Caki2 (cell line): Measurements from ENCODE around the gene PPARG. TPM values are rescaled to one million over a fixed set of nuclear protein-coding genes. Genes with fewer than 3 reads are reported as not detected.
"Not testable (repeated sequence)": the region's sequence is repeated elsewhere in the genome, so short reads cannot be mapped to it uniquely, and the experiment has no call there.

ENCODE experiments used
- DNase-seq: peaks from one replicate; pipeline ENCODE4 v3.0.0-alpha.2; 2015; ENCODE audit warnings: low read depth
- in situ Hi-C: cut with HindIII; loops from 2 replicates; pipeline ENCODE4 v1.10.0; 2016; ENCODE audit warnings: low sequenced_read_pairs, low pct_unique_long_range_greater_than_20kb, mixed read lengths
- total RNA-seq: library from RNA; depleted of rRNA; stranded (reverse); fragments of >200 nt; shearing (Covaris generic); gene quantifications from 2 replicates; pipeline ENCODE4 v1.2.3, GENCODE V29; 2014; ENCODE audit warnings: low replicate concordance; rRNA removed

The PPARG gene
- total RNA-seq = 58.3 and 63.8 TPM in 2 replicates

DNA sequence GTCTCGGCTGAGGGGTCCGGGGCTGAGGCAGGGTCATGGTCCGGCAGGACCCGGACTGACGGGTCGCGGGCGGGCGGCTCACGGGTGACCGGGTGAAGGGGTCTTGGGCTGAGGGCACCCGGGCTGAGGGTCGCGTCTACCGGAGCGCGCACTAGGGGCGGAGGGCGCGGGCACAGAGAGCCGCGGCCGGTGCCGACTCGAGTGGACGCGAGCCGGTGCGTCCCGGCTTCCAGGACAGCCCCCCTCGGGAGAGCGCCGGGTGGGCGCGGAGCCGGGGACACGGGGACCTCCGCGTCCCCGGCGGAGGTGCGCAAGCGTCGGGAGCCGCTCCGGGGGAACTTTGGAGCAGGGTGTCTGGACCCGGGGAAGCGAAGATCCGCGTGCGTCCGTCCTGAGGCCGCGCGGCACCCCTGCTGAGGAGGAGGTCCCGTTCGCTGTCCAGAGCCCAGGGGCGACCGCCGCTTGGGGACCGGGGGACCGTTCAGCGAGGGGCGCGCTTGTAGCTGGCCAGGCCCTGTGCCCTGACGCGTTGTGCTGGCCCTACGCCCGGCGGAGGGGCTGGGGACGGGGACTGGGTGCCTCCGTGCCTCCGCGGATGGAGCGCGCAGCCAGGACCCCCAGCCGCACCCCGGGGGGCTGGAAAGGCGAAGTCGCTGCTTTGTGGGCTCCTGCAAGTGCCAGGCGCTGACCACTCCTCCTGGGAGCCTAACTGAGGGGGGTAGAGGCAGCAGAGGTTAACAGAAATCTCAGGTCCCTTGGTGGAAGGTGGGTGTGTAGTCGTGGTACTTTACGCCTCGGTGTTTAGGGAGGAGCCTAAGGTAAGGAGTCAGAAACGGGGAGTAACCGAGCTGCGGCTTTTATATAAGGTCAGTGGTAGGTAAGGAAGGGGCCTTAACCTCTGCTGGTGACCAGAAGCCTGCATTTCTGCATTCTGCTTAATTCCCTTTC, at the start of gene PPARG:
Gene PPARG (plus strand): TSS at position 889 of the 948 bp plus-strand sequence. CDS start 90,642 bp downstream, outside the sequence.
- DNase-seq = peak; percentile 84
- in situ Hi-C loops = no loop called here

DNA sequence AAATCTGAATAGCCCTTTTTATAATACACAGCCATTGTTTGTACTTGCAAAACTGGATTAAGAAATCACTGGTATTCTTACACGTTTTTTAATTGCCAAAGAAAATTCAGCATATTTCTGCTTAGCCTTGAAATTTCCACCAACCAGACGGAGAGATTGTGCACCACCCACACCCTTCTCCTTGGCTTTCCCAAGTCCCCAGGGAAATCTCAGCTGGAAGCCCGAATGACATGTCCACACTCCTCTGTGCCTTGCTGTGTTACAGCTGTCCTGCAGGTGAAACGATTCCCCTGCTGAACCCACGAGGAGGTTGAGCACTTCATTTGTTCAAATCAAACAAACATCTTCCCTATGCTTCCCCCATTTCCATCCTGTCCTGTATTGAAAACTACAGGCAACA, 49.6 kb upstream of the PPARG start:
- in situ Hi-C loops = loop anchor here (5.0 kb wide), 1 partner anchor 47 kb away; no protein-coding TSS in a partner anchor
- DNase-seq = no peak

DNA sequence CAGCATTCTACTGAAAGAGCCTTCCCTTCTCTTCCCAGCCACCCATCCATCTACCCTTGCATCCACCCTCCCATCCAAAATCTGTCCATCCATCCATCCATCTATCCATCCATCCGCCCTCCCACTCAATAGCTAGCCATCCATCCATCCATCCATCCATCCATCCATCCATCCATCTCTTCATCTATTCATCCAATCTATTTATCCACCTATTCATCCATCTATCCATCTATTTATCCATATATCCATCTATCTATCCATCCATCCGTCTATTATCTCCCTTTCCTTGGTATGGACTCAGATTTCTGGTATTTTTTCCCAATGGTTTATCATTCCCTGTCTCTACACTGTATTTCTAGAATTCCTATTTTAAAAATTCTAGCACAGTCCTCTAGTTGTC, 46.1 kb upstream of the PPARG start:
- DNase-seq = no peak
- in situ Hi-C loops = no loop called here

DNA sequence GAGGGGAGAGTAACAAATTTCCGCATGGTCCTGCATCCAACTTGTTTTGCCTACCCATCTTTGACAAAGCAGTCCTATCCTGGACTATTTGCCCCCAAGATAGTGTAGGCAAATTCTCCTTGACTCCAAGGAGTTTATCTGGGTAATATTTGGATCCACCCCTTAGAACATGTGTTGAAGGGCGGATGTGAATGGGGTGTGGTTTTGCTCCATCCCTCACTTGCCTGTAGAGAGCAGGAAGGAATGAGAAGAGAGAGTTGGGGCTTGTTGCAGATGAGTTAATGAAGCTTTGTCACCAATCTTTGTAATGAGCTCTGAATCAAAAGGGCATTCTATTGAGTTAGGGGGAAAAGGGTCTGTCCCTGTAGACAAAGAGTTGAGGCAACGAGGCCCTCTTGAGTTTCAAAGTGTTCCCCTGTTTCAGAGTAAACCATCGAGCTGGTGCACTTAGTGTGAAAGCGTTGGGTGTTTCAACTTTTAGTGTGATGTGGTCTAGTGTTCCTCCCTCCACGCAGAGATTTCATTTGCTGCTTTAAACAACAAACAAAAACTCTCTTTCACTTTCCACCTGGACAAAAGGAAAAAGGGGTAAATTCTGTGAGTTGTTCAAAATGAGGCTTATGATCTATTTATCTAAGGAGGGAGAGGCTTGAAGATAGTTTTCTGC, 42.2 kb upstream of the PPARG start:
- in situ Hi-C loops = no loop called here
- DNase-seq = no peak

DNA sequence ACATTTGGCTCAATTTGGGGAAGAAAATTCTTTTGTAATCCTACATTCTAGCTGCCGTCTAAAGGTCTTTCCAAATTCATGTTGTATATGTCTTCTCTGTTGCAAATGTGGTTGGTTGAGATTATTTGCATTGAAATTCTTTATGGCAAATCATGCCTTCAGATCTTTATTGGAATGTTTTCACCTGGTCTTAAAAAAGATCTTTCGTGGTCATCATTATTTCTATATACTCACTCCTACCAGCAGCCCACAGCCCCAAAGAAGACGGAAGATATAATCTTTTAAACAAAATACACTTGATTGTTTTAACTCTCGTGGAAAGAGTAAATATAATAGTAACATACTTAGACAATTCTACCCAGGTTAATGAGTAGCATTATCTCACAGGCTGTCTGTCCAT, 41.5 kb upstream of the PPARG start:
- no peak for DNase-seq
- in situ Hi-C loops = no loop called here

DNA sequence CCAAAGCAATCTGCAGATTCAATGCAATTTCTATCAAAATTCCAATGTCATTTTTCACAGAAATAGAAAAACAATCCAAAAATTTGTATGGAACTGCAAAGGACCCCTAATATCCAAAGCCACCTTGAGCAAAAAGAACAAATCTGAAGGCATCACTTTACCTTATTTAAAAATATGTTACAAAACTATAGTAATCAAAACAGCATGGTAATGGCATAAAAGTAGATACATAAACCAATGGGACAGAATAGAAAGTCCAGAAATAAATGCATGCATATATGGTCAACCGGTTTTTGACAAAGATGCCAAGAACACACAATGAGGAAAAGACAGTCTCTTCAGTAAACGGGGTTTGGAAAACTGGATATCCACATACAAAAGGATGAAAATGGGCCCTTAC, 39.4 kb upstream of the PPARG start:
- DNase-seq = no peak
- in situ Hi-C loops = no loop called here

DNA sequence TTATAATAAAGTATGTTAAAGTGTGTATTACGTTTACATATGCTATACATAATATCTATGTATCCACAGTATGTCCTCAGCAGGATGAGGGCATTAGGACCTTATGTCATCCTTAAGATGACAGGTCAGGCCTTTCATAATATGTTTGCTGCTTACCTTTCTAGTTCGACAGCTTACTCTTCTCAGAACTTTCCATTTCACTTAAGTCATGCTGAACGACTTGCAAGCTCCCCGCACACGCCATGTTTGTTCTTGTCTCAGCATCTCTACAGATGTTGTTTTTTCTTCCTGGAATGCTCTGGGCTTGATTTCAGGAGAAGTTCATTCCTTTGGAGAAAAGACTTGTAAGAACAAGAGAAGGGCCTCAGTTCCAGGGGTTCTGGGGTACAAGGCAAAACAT, 36.0 kb upstream of the PPARG start:
- in situ Hi-C loops = no loop called here
- no peak for DNase-seq

DNA sequence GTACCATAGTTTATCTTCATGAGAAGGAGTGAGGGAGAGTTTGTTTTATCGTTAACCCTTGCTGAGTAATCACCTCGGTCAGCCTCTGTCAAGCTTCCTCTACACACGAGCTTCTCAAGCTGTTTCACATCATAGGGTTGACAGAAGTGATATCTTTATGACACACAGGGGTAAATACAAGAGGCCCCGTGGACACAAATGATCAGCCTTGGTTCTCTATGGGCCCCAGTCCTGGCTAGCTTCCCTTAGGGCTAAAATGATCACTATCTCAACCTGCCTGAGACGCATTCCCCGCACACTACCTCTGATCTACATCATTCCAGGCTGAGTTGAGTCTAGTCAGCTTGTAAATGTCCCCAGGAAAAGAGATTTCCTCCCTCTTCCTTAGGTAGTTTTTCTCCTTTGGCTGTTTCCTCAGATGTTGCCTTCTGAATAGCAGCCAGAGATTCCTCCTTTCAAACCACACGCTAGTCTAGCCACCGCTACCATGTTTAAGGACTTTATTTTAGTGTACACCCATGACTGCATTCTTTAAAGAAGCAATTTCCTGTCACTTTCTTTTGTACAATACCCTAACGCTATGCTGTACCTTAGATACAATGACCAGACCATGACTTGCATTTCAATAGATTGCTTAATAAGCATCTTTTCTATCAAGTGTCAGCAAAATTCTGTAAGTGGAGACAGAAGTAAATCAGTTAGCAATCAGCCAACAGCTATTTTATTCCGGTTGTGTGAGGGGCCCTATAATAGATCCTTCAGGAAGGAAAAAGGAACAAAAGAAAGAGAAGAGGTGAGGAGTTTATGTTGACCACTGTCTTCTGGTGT, 35.1 kb upstream of the PPARG start:
- no peak for DNase-seq
- in situ Hi-C loops = no loop called here

DNA sequence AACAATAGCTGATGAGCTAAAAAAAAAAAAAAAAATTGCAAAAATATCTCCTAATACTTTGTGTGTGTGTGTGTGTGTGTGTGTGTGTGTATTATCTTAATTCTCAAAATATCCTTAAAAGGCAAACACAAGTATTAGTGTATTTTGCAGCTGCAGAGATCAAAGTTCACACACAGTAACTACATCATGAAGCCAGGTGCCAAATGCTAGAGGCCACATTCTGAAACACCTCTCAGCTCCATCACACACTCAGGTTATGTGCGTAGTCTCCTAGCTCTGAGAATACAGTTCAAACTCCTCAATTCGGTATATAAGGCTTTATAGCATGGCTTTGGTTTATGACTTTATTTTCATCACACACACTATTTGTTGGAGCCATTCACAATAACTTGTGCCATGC, 33.5 kb upstream of the PPARG start:
- in situ Hi-C loops = no loop called here
- DNase-seq = no peak

DNA sequence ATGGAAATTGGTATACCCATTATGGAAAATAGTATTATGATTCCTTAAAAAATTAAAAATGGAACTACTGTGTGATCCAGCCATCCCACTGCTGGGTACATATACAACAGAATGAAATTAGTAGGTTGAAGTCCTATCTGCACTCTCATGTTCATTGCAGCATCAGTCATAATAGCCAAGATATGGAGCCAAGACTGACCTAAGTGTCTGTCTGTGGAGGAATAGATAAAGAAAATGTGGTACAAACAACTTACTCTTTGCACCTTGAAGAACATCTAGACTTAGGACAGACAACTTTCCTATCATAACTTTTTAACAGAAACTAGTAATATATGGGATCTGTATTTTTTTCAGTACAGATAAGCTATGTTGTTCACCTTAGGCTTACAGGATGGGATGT, 30.0 kb upstream of the PPARG start:
- in situ Hi-C loops = no loop called here
- no peak for DNase-seq

DNA sequence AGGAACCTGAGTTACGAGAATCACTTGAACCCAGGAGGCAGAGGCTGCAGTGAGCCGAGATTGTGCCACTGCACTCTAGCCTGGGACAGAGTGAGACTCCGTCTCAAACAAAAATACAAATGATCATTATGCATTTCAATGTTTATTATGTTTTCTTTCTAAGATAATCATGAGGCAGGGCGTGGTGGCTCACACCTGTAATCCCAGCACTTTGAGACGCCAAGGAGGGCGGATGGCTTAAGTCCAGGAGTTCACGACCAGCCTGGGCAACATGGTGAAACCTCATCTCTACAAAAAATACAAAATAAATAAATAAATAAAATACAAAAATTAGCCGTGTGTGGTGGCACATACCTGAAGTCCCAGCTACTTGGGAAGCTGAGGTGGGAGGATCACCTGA, 26.7 kb upstream of the PPARG start:
- in situ Hi-C loops, DNase-seq: not testable (repeated sequence)

DNA sequence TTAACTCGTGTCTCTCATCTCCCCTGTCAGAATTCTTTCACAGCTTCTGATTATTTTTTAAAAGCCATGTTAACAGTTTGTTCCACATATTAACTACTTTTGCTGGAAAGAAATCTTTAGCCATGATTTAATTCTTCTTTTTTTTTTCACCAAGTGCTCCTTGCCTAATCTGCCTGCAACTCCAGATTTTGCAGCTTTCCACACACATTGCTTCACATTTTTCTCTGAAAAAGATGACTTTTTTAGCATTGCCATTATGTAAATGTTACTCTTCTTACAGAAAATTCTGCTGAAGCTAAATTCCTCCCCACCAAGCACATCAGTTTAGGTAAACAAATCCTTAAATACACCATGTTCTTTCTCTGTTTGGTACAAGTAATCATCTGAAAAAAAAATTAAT, 23.4 kb upstream of the PPARG start:
- in situ Hi-C loops = no loop called here
- DNase-seq = no peak

DNA sequence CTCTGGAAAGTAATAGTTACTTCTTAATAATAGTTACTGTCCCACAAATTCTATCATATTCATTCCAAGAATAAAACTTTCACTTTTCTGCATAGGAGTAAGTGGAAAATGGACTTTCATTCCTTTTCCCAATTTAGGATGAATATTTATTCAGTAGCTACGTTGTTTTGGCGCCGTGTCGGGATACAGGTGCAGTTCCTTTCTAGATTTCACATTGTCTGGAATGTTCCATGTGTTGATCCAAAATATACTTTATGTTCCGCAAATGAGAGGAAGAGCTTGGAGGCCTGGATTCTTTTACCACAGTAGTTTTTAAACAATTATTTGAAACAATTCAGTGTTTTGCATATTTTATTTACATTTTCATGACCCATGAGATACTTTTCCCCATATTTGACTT, 22.8 kb upstream of the PPARG start:
- in situ Hi-C loops = no loop called here
- DNase-seq = no peak

DNA sequence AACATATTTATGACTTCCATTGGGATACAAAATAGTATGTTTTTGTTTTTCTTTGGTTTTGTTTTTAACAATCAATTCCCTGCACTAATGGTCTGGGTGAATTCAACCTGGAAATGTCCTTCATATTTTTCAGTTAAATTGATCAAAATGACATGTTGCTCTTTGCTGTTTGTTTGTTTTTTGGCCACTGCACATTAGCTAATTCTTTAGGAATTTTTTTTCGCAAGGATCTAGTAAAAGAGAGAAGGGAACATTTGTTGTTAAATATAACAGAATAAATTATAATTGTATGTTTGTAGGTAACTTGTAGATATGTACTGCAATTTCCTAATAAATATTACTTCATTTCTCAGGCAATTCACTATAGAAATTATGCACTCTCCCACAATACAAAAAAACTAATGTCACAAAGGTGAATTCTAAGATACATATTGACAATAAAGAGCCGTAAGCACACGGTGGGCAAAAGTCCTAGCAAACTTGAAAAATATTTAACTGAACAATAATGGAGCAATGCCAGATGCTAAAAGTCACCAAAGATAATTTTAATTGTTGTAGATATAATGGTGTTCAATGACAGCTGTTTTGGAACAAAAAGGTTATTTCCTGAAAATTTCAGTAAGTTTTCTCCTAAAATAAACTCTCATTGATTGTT, 21.4 kb upstream of the PPARG start:
- no peak for DNase-seq
- in situ Hi-C loops = no loop called here

DNA sequence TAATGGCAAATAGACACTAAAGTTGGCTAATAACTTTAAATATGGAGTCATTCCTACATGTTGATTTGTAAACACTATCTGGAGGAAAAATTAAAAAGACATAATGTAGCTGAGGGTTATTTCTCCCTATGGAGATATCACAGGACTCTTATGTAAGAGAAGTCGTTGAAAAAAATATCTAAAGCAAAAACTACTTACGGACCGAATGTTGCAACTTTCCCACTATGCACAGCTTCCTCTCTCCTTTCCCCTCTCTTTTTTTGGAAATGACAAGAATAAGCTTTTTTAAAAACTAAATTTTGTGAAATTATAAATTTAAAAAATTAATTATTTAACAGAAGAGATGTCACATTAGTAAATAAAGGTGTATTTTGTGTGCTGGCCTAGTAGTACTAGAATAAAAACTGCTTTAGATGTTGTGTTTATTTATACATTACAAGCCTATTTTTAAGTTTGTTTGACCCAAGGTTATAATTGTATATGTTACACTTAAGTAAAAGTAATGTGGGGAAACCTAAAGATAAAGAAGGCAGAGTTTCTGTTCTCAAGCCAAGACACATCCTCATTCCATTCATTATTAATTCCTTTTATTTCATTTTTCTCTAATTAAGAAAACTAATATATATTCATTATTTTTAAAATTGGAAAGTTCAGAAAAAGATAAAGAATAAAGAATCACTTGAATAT, 20.7 kb upstream of the PPARG start:
- in situ Hi-C loops = no loop called here

DNA sequence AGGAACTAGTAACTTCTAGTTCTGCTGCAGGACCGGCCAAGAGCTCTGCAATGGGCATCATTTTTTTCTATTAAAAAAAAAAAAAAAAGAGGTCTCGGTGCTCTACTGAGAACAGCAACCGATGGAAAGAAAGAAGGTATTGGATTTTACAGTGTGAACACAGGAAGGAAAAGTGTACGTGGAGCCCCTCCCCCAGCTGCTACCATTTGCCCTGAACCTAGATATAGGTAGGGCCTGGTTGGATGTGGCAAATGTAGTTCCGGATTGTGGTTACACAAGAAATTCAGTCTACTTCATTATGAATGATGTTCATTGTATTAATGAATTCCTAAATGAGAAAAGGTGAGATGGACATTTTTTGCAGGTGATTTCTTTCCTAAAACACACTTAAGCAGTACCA, 17.9 kb upstream of the PPARG start:
- DNase-seq = no peak
- in situ Hi-C loops = no loop called here

More for the DNA sequence above, 20.7 kb upstream of the PPARG start:
- no peak for DNase-seq

DNA sequence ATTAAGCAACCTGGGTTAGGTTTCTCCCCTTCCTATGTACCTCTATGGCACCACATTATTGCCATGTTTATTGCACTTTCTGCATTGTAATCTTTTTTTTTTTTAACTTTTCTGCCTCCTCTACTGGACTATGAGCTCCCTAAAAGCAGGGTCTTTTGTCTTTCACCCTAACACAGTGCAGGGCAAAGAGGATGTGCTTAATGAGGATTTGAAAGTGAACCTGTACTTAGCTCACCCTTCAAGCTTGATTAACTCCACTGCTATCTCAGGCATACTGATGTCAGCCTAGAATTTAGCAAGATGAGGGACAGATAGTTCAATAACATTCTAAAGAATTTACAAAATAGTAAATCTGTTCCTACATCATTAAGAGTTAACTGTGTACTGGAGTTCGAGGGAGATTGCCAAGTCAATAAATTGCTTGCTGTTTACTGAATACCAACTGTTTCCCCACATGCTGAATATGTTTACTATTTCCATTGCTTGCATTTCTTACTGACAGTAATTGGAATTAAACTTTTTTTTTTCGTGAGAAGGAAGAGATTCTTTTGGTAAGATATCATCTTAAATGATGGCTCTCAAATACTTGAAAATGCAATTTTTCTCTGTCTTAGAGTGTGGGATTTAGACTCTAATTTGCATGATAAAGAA, 15.7 kb upstream of the PPARG start:
- no peak for DNase-seq
- in situ Hi-C loops = no loop called here
